Caco-2 (cell line): ENCODE data around the gene SPARCL1. TPM values are rescaled to one million over a fixed set of nuclear protein-coding genes. Genes with fewer than 3 reads are reported as not detected.
"Not testable (repeated sequence)": the region's sequence is repeated elsewhere in the genome, so short reads cannot be mapped to it uniquely, and the experiment has no call there.

Experiments
- BruUV-seq: library from RNA; stranded (reverse); fragments of 400-500 nt; replicated peaks from 2 replicates; lab custom pipeline; 2021; lab: Mats Ljungman, UMichigan
- CTCF ChIA-PET: fragments of 300-600 bp; sonication (Branson Sonifier 250); formaldehyde crosslinking; loops from one replicate; lab custom pipeline; 2022; ENCODE audit warnings: antibody characterized with exemption; lab: Charles Lee
- POLR2A ChIA-PET: fragments of 300-600 bp; sonication (Branson Sonifier 250); formaldehyde crosslinking; loops from one replicate; lab custom pipeline; 2022; ENCODE audit warnings: antibody characterized with exemption; lab: Charles Lee
- DNase-seq, 2 experiments: peaks; one replicate each; pipeline versions ENCODE4 v3.0.0 to v3.0.0-alpha.2; 2020 to 2022
- H3K27me3 ChIP-seq: replicated peaks from 2 replicates; pipeline ENCODE4 v1.6.0; 2011; ENCODE audit warnings: low read length; ENCODE audit not compliant: control insufficient read depth, insufficient read depth
- H3K36me3 ChIP-seq: 2 replicates; pipeline ENCODE4 v1.5.1; 2011; ENCODE audit warnings: low read length; ENCODE audit not compliant: control insufficient read depth, insufficient read depth
- H3K4me1 ChIP-seq: fragments of 250-450 bp; sonication (Bioruptor Pico); 2 replicates; pipeline ENCODE4 v1.5.1; 2020; ENCODE audit warnings: mild to moderate bottlenecking
- H3K4me3 ChIP-seq: 2 replicates; pipeline ENCODE4 v1.5.1; 2011; ENCODE audit warnings: low read depth, mild to moderate bottlenecking, control low read depth, low read length
- H3K9me3 ChIP-seq: fragments of 250-450 bp; sonication (Bioruptor Pico); 2 replicates; pipeline ENCODE4 v1.5.1; 2020; ENCODE audit warnings: mild to moderate bottlenecking, moderate library complexity
- H3K27ac Mint-ChIP-seq: one replicate; pipeline ENCODE4 v1.8.0; 2022; ENCODE audit warnings: mixed read lengths; ENCODE audit not compliant: unreplicated experiment
- H3K27me3 Mint-ChIP-seq: one replicate; pipeline ENCODE4 v1.8.0; 2022; ENCODE audit warnings: mixed read lengths; ENCODE audit not compliant: insufficient read depth, unreplicated experiment
- H3K36me3 Mint-ChIP-seq: one replicate; pipeline ENCODE4 v1.8.0; 2022; ENCODE audit warnings: mild to moderate bottlenecking, mixed read lengths; ENCODE audit not compliant: insufficient read depth, unreplicated experiment
- H3K4me1 Mint-ChIP-seq: one replicate; pipeline ENCODE4 v1.8.0; 2022; ENCODE audit warnings: low read depth, mixed read lengths; ENCODE audit not compliant: unreplicated experiment
- H3K4me3 Mint-ChIP-seq: one replicate; pipeline ENCODE4 v1.8.0; 2022; ENCODE audit warnings: mild to moderate bottlenecking, moderate library complexity, mixed read lengths; ENCODE audit not compliant: unreplicated experiment
- H3K9me3 Mint-ChIP-seq: one replicate; pipeline ENCODE4 v1.8.0; 2022; ENCODE audit warnings: mixed read lengths; ENCODE audit not compliant: unreplicated experiment
- CTCF ChIP-seq, 2 experiments: fragments of 200-600 bp in 1 of 2; IDR thresholded peaks; 1 replicate in 1 of 2; 2 replicates in 1 of 2; pipeline versions ENCODE4 v1.5.1 to v1.8.0; 2011 to 2022; ENCODE audit warnings: antibody characterized with exemption in 1 of 2, control low read depth in 1 of 2, inconsistent platforms in 1 of 2, low read depth in 1 of 2, low read length in 1 of 2, mild to moderate bottlenecking in 1 of 2, moderate library complexity in 1 of 2; ENCODE audit not compliant: insufficient read depth in 1 of 2, severe bottlenecking in 1 of 2, unreplicated experiment in 1 of 2
- intact Hi-C: fragments of 100-400 bp; cut with micrococcal nuclease; formaldehyde crosslinking; loops from one replicate; pipeline ENCODE4 v1.10.0; 2022; ENCODE audit not compliant: unreplicated experiment
- total RNA-seq: library from RNA; stranded (reverse); gene quantifications from 2 replicates; pipeline ENCODE4 v1.2.3, GENCODE V29; 2022

SPARCL1 gene
- total RNA-seq, 1 experiment from 2014 or later: 0.18 TPM

GRCh38 chr4:87427518-87427868, 101.7 kb downstream of the SPARCL1 start:
- intact Hi-C loops: no loop called here
- TF ChIP-seq CTCF (IDR thresholded peaks at IDR 0.05; ENCODE audit: insufficient read depth in 1 of 2, low read depth in 1 of 2, low read length in 1 of 2, severe bottlenecking in 1 of 2, unreplicated experiment in 1 of 2): no peak
- Histone ChIP-seq H3K4me3 (no peak overlapping the region), H3K27me3 (no peaks in the 10 kb centered on the region), H3K36me3 (no peaks in the 10 kb centered on the region), H3K9me3 (no peaks in the 10 kb centered on the region), H3K4me1 (0 out of 2 replicates have a peak, but pooled peaks cover 10% of the 10 kb centered on the region)
- Mint-ChIP-seq H3K9me3 (no peaks in the 10 kb centered on the region), H3K27me3 (no peaks in the 10 kb centered on the region), H3K27ac (no peak overlapping the region), H3K4me3 (no peak overlapping the region), H3K4me1 (no peaks in the 10 kb centered on the region), H3K36me3 (peaks cover 4% of the 10 kb centered on the region)
- CTCF ChIA-PET: no interaction called here
- POLR2A ChIA-PET: no interaction called here
- no peak for DNase-seq
- no TSS peak for BruUV-seq

- Mint-ChIP-seq H3K27ac (no peak overlapping the region), H3K4me3 (no peak overlapping the region), H3K36me3 (peaks cover 4% of the 10 kb centered on the region), H3K4me1 (no peaks in the 10 kb centered on the region), H3K9me3 (no peaks in the 10 kb centered on the region), H3K27me3 (no peaks in the 10 kb centered on the region)
- Histone ChIP-seq H3K36me3 (no peaks in the 10 kb centered on the region), H3K9me3 (no peaks in the 10 kb centered on the region), H3K27me3 (no peaks in the 10 kb centered on the region), H3K4me3 (no peak overlapping the region), H3K4me1 (0 out of 2 replicates have a peak, but pooled peaks cover 10% of the 10 kb centered on the region)
- intact Hi-C loops: no loop called here
- TF ChIP-seq CTCF (IDR thresholded peaks at IDR 0.05; ENCODE audit: insufficient read depth in 1 of 2, low read depth in 1 of 2, low read length in 1 of 2, severe bottlenecking in 1 of 2, unreplicated experiment in 1 of 2): no peak
- CTCF ChIA-PET: no interaction called here
- BruUV-seq: no TSS peak
- no peak for DNase-seq
- POLR2A ChIA-PET: no interaction called here
These were observed 102.2 kb downstream of the SPARCL1 start for GRCh38 chr4:87426865-87427517.

GRCh38 chr4:87425711-87426110, 103.5 kb downstream of the SPARCL1 start:
- H3K36me3 ChIP-seq: no peaks in the 10 kb centered on the region
- Mint-ChIP-seq H3K4me1 (no peaks in the 10 kb centered on the region), H3K9me3 (no peaks in the 10 kb centered on the region), H3K27me3 (no peaks in the 10 kb centered on the region), H3K36me3 (peaks cover 4% of the 10 kb centered on the region), H3K27ac (no peak overlapping the region), H3K4me3 (no peak overlapping the region)
- no peaks in the 10 kb centered on the region for H3K9me3 ChIP-seq
- H3K4me1 ChIP-seq: peaks cover 13% of the 10 kb centered on the region; the same call in 1 of the 2 replicates
- H3K4me3 ChIP-seq: no peak overlapping the region
- ChIA-PET CTCF (no interaction called here), POLR2A (no interaction called here)
- no peak for TF ChIP-seq CTCF (IDR thresholded peaks at IDR 0.05; ENCODE audit: insufficient read depth in 1 of 2, low read depth in 1 of 2, low read length in 1 of 2, severe bottlenecking in 1 of 2, unreplicated experiment in 1 of 2)
- DNase-seq: no peak
- no TSS peak for BruUV-seq
- intact Hi-C loops: no loop called here
- no peaks in the 10 kb centered on the region for H3K27me3 ChIP-seq

- H3K36me3 Mint-ChIP-seq, POLR2A ChIA-PET, H3K9me3 ChIP-seq, H3K36me3 ChIP-seq, BruUV-seq, CTCF ChIA-PET, H3K27me3 ChIP-seq, DNase-seq, intact Hi-C loops, H3K27me3 Mint-ChIP-seq, H3K9me3 Mint-ChIP-seq: not testable (repeated sequence)
- H3K27ac Mint-ChIP-seq: peak overlapping the region; percentile 96
- peak overlapping the region; percentile 94 for H3K4me3 Mint-ChIP-seq
- peak overlapping the region; percentile 79; the same call in 1 of the 2 replicates for H3K4me3 ChIP-seq
- H3K4me1 ChIP-seq: peaks cover 23% of the 10 kb centered on the region
- H3K4me1 Mint-ChIP-seq: peaks cover 13% of the 10 kb centered on the region
These were observed 105.1 kb downstream of the SPARCL1 start for GRCh38 chr4:87424099-87424543.
